H1 (cell line): ENCODE results near the gene DRC7. TPM values are rescaled to one million over a fixed set of nuclear protein-coding genes. Genes with fewer than 3 reads are reported as not detected.

ENCODE experiments used
- CTCF ChIA-PET: fragments of 300-600 bp; sonication (Branson Sonifier 250); formaldehyde crosslinking; loops from one replicate; lab custom pipeline; 2021; ENCODE audit not compliant: partially characterized antibody; lab: Charles Lee
- POLR2A ChIA-PET: fragments of 300-600 bp; sonication (Branson Sonifier 250); formaldehyde crosslinking; loops from one replicate; lab custom pipeline; 2021; ENCODE audit warnings: inconsistent platforms; ENCODE audit not compliant: partially characterized antibody; lab: Charles Lee
- DNase-seq, 2 experiments: peaks; one replicate each; pipeline versions ENCODE4 v3.0.0 to v3.0.0-alpha.2; 2010 to 2022; ENCODE audit warnings: low spot score in 2 of 2, low read depth in 1 of 2, mixed read lengths in 1 of 2
- FAIRE-seq: peaks from 2 replicates; lab custom pipeline; 2011; peaks lifted over from hg19 to GRCh38; lab: Jason Lieb, UNC
- H2AFZ ChIP-seq: 2 replicates; pipeline ENCODE4 v1.8.1; 2012; ENCODE audit warnings: low read length, inconsistent platforms
- H2AK5ac ChIP-seq: 2 replicates; pipeline ENCODE4 v1.6.1; 2013; ENCODE audit warnings: low read depth, low read length
- H2BK120ac ChIP-seq: replicated peaks from 2 replicates; pipeline ENCODE3; 2013; ENCODE audit warnings: low read depth, low read length, inconsistent platforms
- H2BK12ac ChIP-seq: 2 replicates; pipeline ENCODE4 v1.6.1; 2013; ENCODE audit warnings: low read depth, low read length
- H2BK15ac ChIP-seq: 2 replicates; pipeline ENCODE4 v1.6.1; 2013; ENCODE audit warnings: low read length
- H2BK20ac ChIP-seq: 2 replicates; pipeline ENCODE4 v1.6.1; 2013; ENCODE audit warnings: low read length
- H2BK5ac ChIP-seq: 2 replicates; pipeline ENCODE4 v1.6.1; 2013; ENCODE audit warnings: low read depth, low read length
- H3K14ac ChIP-seq: 2 replicates; pipeline ENCODE4 v1.6.1; 2013; ENCODE audit warnings: inconsistent platforms; ENCODE audit not compliant: insufficient read length
- H3K18ac ChIP-seq: 2 replicates; pipeline ENCODE4 v1.6.1; 2013; ENCODE audit warnings: low read length; ENCODE audit errors: extremely low read depth
- H3K23ac ChIP-seq: 2 replicates; pipeline ENCODE4 v1.6.1; 2013; ENCODE audit warnings: inconsistent platforms; ENCODE audit not compliant: insufficient read length
- H3K23me2 ChIP-seq: 2 replicates; pipeline ENCODE4 v1.6.1; 2013; ENCODE audit warnings: low read depth, low read length
- H3K27ac ChIP-seq: 2 replicates; pipeline ENCODE4 v1.6.1; 2011; ENCODE audit warnings: low read depth, low read length, inconsistent platforms
- H3K27me3 ChIP-seq, 4 experiments: replicated peaks in 1 of 4; 1 replicate in 1 of 4; 2 replicates in 3 of 4; pipeline versions ENCODE4 v1.6.1 to v1.8.1; 2011 to 2013; ENCODE audit warnings: low read length in 3 of 4, mild to moderate bottlenecking in 3 of 4, inconsistent platforms in 2 of 4, mixed read lengths in 2 of 4, moderate library complexity in 1 of 4; ENCODE audit not compliant: control insufficient read depth in 3 of 4, insufficient read depth in 3 of 4; ENCODE audit errors: extremely low read depth in 1 of 4
- H3K36me3 ChIP-seq, 4 experiments: 2 replicates each; pipeline versions ENCODE4 v1.6.1 to v1.8.1; 2011 to 2013; ENCODE audit warnings: mild to moderate bottlenecking in 4 of 4, low read length in 3 of 4, moderate library complexity in 2 of 4, control low read depth in 1 of 4, inconsistent platforms in 1 of 4; ENCODE audit not compliant: insufficient read depth in 4 of 4, control insufficient read depth in 2 of 4
- H3K4ac ChIP-seq: replicated peaks from 2 replicates; pipeline ENCODE3; 2013; ENCODE audit warnings: low read length, low read depth, mixed read lengths, inconsistent platforms; ENCODE audit not compliant: insufficient read length
- H3K4me1 ChIP-seq, 4 experiments: replicated peaks in 1 of 4; 1 replicate in 1 of 4; 2 replicates in 3 of 4; pipeline versions ENCODE4 v1.6.1 to v1.8.1; 2011 to 2013; ENCODE audit warnings: low read length in 3 of 4, inconsistent platforms in 2 of 4, mixed read lengths in 1 of 4; ENCODE audit not compliant: insufficient read depth in 4 of 4, control insufficient read depth in 3 of 4
- H3K4me2 ChIP-seq, 2 experiments: 2 replicates each; pipeline versions ENCODE4 v1.6.1 to v1.8.1; 2011 to 2013; ENCODE audit warnings: low read depth in 2 of 2, low read length in 2 of 2, control low read depth in 1 of 2, inconsistent platforms in 1 of 2, mild to moderate bottlenecking in 1 of 2; ENCODE audit not compliant: insufficient read depth in 1 of 2
- H3K4me3 ChIP-seq, 4 experiments: fragments of 200-600, 300-600 bp in 1 of 4; sonication (generic), shearing (Covaris generic), sonication (Bioruptor Twin) in 1 of 4; 2 replicates each; pipeline versions ENCODE4 v1.5.1 to v1.8.1; 2011 to 2016; ENCODE audit warnings: low read length in 4 of 4, low read depth in 3 of 4, control low read depth in 2 of 4, inconsistent platforms in 2 of 4, mild to moderate bottlenecking in 2 of 4, mixed read lengths in 1 of 4, moderate library complexity in 1 of 4; ENCODE audit not compliant: insufficient read depth in 2 of 4; ENCODE audit errors: extremely low read depth in 1 of 4
- H3K56ac ChIP-seq: replicated peaks from 2 replicates; pipeline ENCODE3; 2013; ENCODE audit warnings: low read depth, mild to moderate bottlenecking, mixed read lengths, low read length, inconsistent platforms; ENCODE audit not compliant: insufficient read length
- H3K79me1 ChIP-seq: 2 replicates; pipeline ENCODE4 v1.6.1; 2013; ENCODE audit warnings: low read depth, low read length, control low read depth
- H3K79me2 ChIP-seq, 2 experiments: 2 replicates each; pipeline versions ENCODE4 v1.6.1 to v1.8.1; 2012 to 2013; ENCODE audit warnings: low read length in 2 of 2, mild to moderate bottlenecking in 2 of 2, inconsistent platforms in 1 of 2; ENCODE audit not compliant: insufficient read depth in 2 of 2, control insufficient read depth in 1 of 2
- H3K9ac ChIP-seq, 4 experiments: replicated peaks in 1 of 4; 1 replicate in 1 of 4; 2 replicates in 3 of 4; pipeline versions ENCODE4 v1.6.1 to v1.8.1; 2011 to 2013; ENCODE audit warnings: low read depth in 3 of 4, low read length in 3 of 4, control low read depth in 2 of 4, mild to moderate bottlenecking in 2 of 4, moderate library complexity in 2 of 4, inconsistent platforms in 1 of 4; ENCODE audit errors: extremely low read depth in 1 of 4
- H3K9me3 ChIP-seq, 2 experiments: 2 replicates each; pipeline versions ENCODE4 v1.6.1 to v1.8.1; 2012 to 2013; ENCODE audit warnings: mild to moderate bottlenecking in 2 of 2, moderate library complexity in 2 of 2, control low read depth in 1 of 2, inconsistent platforms in 1 of 2, low read depth in 1 of 2, low read length in 1 of 2, mixed read lengths in 1 of 2; ENCODE audit not compliant: insufficient read depth in 2 of 2
- H4K20me1 ChIP-seq, 2 experiments: replicated peaks in 1 of 2; 2 replicates each; pipeline versions ENCODE3 to v1.8.1; 2011 to 2013; ENCODE audit warnings: inconsistent platforms in 2 of 2, low read length in 2 of 2, mild to moderate bottlenecking in 1 of 2; ENCODE audit not compliant: insufficient read depth in 2 of 2, control insufficient read depth in 1 of 2
- H4K5ac ChIP-seq: 2 replicates; pipeline ENCODE4 v1.6.1; 2013; ENCODE audit warnings: low read length, low read depth, mixed read lengths, inconsistent platforms; ENCODE audit not compliant: insufficient read length
- H4K8ac ChIP-seq: 2 replicates; pipeline ENCODE4 v1.8.0; 2013; ENCODE audit warnings: mild to moderate bottlenecking, moderate library complexity, low read length, inconsistent platforms; ENCODE audit not compliant: insufficient read depth; ENCODE audit errors: extremely low read depth
- H4K91ac ChIP-seq: replicated peaks from 2 replicates; pipeline ENCODE3; 2013; ENCODE audit warnings: low read length, mixed read lengths, inconsistent platforms; ENCODE audit not compliant: insufficient read length
- BCL11A ChIP-seq, 2 experiments: IDR thresholded peaks; one replicate each; pipeline ENCODE4 v1.6.1; 2011; ENCODE audit warnings: low read depth in 2 of 2, low read length in 2 of 2, mild to moderate bottlenecking in 2 of 2
- FOSL1 ChIP-seq: IDR thresholded peaks from 2 replicates; pipeline ENCODE4 v1.6.1; 2011; ENCODE audit warnings: mild to moderate bottlenecking, low read depth, low read length, moderate library complexity; ENCODE audit not compliant: insufficient read depth
- HDAC6 ChIP-seq: IDR thresholded peaks from one replicate; pipeline ENCODE4 v1.7.1; 2012; ENCODE audit warnings: low read depth, mild to moderate bottlenecking, inconsistent platforms, low read length, moderate library complexity
- JUND ChIP-seq: IDR thresholded peaks from 2 replicates; pipeline ENCODE4 v1.6.1; 2011; ENCODE audit warnings: mild to moderate bottlenecking, improper control_type of control experiment, low read length
- MAFK ChIP-seq: IDR thresholded peaks from 2 replicates; pipeline ENCODE4 v1.6.1; 2012; ENCODE audit warnings: low read depth, mild to moderate bottlenecking, improper control_type of control experiment, low read length
- NRF1 ChIP-seq: IDR thresholded peaks from 2 replicates; pipeline ENCODE4 v1.6.1; 2011; ENCODE audit warnings: mild to moderate bottlenecking, low read depth, low read length, improper control_type of control experiment
- POU5F1 ChIP-seq: IDR thresholded peaks from 2 replicates; pipeline ENCODE4 v1.6.1; 2011; ENCODE audit warnings: low read depth, mild to moderate bottlenecking, low read length, moderate library complexity
- RXRA ChIP-seq: IDR thresholded peaks from 2 replicates; pipeline ENCODE4 v1.6.1; 2011; ENCODE audit warnings: low read depth, mild to moderate bottlenecking, low read length, moderate library complexity; ENCODE audit not compliant: insufficient read depth
- SAP30 ChIP-seq: fragments of 300-600 bp; sonication (generic); IDR thresholded peaks from 2 replicates; pipeline ENCODE4 v1.7.1; 2012; ENCODE audit warnings: low read length, moderate library complexity, mild to moderate bottlenecking, inconsistent platforms; ENCODE audit not compliant: insufficient read depth, insufficient replicate concordance
- TAF1 ChIP-seq: IDR thresholded peaks from 2 replicates; pipeline ENCODE4 v1.6.1; 2011; ENCODE audit warnings: mild to moderate bottlenecking, low read depth, low read length
- TBP ChIP-seq: IDR thresholded peaks from 2 replicates; pipeline ENCODE4 v1.6.1; 2011; ENCODE audit warnings: low read depth, low read length, improper control_type of control experiment
- ZNF274 ChIP-seq: IDR thresholded peaks from 2 replicates; pipeline ENCODE4 v1.7.0; 2012; ENCODE audit warnings: low read length, borderline replicate concordance; ENCODE audit errors: extremely low read depth
- WGBS, 2 experiments: shearing (Covaris generic) in 1 of 2; methylation state at CpG; one replicate each; pipeline versions ENCODE4 v1.1.6 to v1.1.7; 2013 to 2015; ENCODE audit warnings: low lambda C conversion rate in 2 of 2, mixed read lengths in 2 of 2, inconsistent platforms in 1 of 2, low coverage in 1 of 2, missing lambda C conversion rate in 1 of 2; ENCODE audit not compliant: insufficient replicate concordance in 2 of 2, insufficient coverage in 1 of 2, insufficient read length in 1 of 2; ENCODE audit errors: extremely low coverage in 1 of 2, missing lambda C conversion rate in 1 of 2; 5-methylcytosine and 5-hydroxymethylcytosine counted together
- polyA plus RNA-seq, 7 experiments: library from polyadenylated mRNA; depleted of rRNA in 3 of 7; stranded (reverse) in 5 of 7; unstranded in 2 of 7; fragments of >200 nt in 5 of 7; fragments of 200-250 nt in 2 of 7; gene quantifications; 1 replicate in 5 of 7; 2 replicates in 1 of 7; 4 replicates in 1 of 7; pipeline versions ENCODE4 v1.2.1 to v1.2.3, GENCODE V29; 2011 to 2013; ENCODE audit warnings: missing spikeins in 2 of 7, mixed read lengths in 2 of 7
- total RNA-seq: library from RNA; stranded (reverse); fragmentation: NEBNext Ultra II Directional; extraction: Animal tissue kit (Norgen Biotek cat#: 25700); gene quantifications from 2 replicates; pipeline ENCODE4 v1.2.1, GENCODE V29; 2021

DRC7 gene
- total and polyA plus RNA-seq, 2 of the 8 experiments (the other 6 are each of a cell fraction or from before 2014, with no cell fraction given) = 0.14 TPM; not detected in 1

DNA sequence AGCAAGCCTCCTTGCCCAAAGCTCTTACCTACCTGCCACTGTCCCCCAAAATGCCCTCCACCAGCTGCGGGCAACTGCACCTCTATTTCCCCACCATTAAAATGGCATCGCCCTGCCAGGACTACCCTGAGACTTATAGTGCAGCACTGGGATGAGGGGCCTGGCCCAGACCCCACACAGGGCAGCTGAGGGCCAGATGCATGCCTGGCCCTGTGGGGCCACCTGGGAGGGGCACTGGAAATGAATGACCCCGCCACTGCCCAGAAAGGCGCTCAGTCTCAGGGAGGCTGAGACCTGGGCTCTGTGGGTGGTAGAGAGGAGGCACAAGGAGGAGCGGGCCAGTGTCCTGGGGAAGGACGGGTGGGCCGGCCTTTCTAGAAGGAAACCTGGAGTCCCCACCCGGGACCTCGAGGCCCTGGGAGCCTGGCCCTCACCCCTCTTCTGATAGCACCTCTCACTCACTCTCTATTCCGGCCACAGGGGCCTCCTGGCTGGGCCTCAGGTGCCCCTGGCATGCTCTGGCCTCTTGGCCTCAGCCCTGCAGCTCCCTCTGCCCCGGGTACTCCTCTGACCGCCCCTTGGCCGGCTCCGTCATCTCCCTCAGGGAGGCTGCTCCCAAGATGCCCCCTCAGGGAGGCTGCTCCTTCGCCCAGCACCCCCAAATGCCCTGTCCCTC, 67.9 kb downstream of the DRC7 start:
- no peaks in the 10 kb centered on the region; a peak in 1 of 7 replicates for H3K27me3 ChIP-seq
- 77% methylated on average over 15 of the region's 15 CpGs; no CpG with 5 or more reads in 1 of the 2 experiments for WGBS, 2 experiments
- H3K4me2 ChIP-seq = no peak overlapping the region
- H4K8ac ChIP-seq = no peak overlapping the region
- H2BK12ac ChIP-seq = 0 out of 2 replicates have a peak overlapping the region, but pooled peaks have one; percentile 14
- peaks cover 1% of the 10 kb centered on the region in 2 experiments for H4K20me1 ChIP-seq
- no peaks in the 10 kb centered on the region for H3K79me1 ChIP-seq
- H3K23me2 ChIP-seq = no peaks in the 10 kb centered on the region
- H3K9me3 ChIP-seq = no peaks in the 10 kb centered on the region
- no peak overlapping the region for H4K91ac ChIP-seq
- TF ChIP-seq MAFK (no peak), POU5F1 (no peak), JUND (no peak), TBP (no peak), TAF1 (no peak), SAP30 (no peak), HDAC6 (no peak), BCL11A (IDR thresholded peaks at IDR 0.05; ENCODE audit: low read depth in 2 of 2, low read length in 2 of 2) (no peak), RXRA (no peak), ZNF274 (no peak), FOSL1 (no peak), NRF1 (no peak)
- TF ChIP-seq, all 59 proteins: peak for 0
- FAIRE-seq (no peak), DNase-seq (no peak)
- Histone ChIP-seq H2BK20ac (no peak overlapping the region), H3K23ac (no peak overlapping the region), H3K4me1 (peaks cover 0 to 15% (median 6%) of the 10 kb centered on the region in 4 experiments; a peak in 4 of 7 replicates), H3K18ac (no peak overlapping the region), H2BK5ac (no peak overlapping the region), H3K27ac (no peak overlapping the region), H2BK120ac (no peak overlapping the region), H3K14ac (no peak overlapping the region), H2AK5ac (no peak overlapping the region), H3K56ac (no peak overlapping the region), H3K9ac (no peak overlapping the region), H4K5ac (no peak overlapping the region), H3K4me3 (no peak overlapping the region), H2AFZ (no peak overlapping the region), H2BK15ac (no peak overlapping the region), H3K79me2 (no peaks in the 10 kb centered on the region), H3K36me3 (no peaks in the 10 kb centered on the region), H3K4ac (no peak overlapping the region)
- CTCF ChIA-PET = interaction anchor here (1.0 to 4.8 kb wide), 4 partner anchors 11 to 144 kb away, joined by 3 to 18 read pairs (median 4); partner anchors contain the start of gene KATNB1
- POLR2A ChIA-PET = interaction anchor here (0.6 to 0.9 kb wide), 2 partner anchors 14 to 101 kb away, joined by 3 read pairs; no protein-coding TSS in a partner anchor
